Measurements from ENCODE around the gene GTF2H1.
"Not testable (repeated sequence)": the region's sequence is repeated elsewhere in the genome, so short reads cannot be mapped to it uniquely, and the experiment has no call there.

The GTF2H1 gene

DNA sequence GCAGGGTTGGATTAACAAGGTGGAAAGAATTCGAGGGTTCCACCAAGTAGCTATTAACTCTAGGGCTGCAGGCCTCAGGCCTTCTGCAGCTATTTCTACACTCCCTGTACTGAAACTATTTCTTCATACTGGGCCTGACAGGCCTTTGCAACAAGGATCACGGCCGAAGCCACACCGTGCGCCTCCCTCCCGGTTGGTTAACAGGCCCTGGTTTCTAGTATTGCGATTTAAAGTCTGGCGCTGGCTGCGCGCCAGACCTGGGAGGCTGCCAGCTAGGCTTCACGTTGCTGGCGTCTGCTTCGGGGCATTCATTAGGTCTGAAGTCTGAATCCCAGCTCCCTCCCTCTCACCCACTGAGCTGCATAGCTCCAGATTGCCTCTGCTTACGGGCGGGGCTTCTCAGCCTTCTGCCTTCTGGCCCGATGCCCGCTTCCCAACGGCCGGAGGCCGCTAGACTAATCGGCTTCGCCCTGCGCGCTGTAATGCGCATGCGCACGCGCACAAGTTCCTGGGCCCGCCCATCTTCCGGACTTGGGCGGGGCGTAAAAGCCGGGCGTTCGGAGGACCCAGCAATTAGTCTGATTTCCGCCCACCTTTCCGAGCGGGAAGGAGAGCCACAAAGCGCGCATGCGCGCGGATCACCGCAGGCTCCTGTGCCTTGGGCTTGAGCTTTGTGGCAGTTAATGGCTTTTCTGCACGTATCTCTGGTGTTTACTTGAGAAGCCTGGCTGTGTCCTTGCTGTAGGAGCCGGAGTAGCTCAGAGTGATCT lies 73.6 kb downstream of the GTF2H1 start (continued):
- peak; percentile 62; the same call in 1 of the 2 replicates for TF ChIP-seq ZNF24 (tag by site-specific recombination; IDR thresholded peaks at IDR 0.05)

DNA sequence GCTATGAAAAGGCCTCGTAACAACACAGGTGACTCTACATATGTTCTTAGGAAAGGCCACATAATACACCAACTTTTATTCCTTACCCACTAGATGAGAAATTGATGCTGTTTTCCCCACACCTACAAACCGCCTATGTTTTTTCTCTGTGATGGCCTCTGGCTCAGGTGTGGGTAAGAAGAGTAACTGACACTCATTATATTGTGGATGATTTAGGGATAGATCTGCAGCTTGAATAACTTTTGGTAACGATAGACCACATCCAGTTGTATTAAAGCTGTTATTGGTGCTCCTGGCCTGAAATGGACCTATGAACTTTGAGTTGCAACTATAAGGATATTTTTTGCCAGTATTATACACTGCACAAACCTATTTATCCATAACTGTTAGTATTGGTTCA lies 75.6 kb downstream of the GTF2H1 start:
- H3K4me3 ChIP-seq (ENCODE audit: low read depth, low read length): no peak overlapping the region
- TF ChIP-seq, protein P1, sequence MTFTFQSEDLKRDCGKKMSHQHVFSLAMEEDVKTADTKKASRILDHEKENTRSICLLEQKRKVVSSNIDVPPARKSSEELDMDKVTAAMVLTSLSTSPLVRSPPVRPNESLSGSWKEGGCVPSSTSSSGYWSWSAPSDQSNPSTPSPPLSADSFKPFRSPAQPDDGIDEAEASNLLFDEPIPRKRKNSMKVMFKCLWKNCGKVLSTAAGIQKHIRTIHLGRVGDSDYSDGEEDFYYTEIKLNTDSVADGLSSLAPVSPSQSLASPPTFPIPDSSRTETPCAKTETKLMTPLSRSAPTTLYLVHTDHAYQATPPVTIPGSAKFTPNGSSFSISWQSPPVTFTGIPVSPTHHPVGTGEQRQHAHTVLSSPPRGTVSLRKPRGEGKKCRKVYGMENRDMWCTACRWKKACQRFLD (tag by site-specific recombination; IDR thresholded peaks at IDR 0.05): no peak
- TF ChIP-seq ZNF555 (tag by site-specific recombination; conservative IDR thresholded peaks at IDR 0.05): no peak
- TF ChIP-seq, protein P2, sequence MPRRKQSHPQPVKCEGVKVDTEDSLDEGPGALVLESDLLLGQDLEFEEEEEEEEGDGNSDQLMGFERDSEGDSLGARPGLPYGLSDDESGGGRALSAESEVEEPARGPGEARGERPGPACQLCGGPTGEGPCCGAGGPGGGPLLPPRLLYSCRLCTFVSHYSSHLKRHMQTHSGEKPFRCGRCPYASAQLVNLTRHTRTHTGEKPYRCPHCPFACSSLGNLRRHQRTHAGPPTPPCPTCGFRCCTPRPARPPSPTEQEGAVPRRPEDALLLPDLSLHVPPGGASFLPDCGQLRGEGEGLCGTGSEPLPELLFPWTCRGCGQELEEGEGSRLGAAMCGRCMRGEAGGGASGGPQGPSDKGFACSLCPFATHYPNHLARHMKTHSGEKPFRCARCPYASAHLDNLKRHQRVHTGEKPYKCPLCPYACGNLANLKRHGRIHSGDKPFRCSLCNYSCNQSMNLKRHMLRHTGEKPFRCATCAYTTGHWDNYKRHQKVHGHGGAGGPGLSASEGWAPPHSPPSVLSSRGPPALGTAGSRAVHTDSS (tag by site-specific recombination; IDR thresholded peaks at IDR 0.05): no peak
- TF ChIP-seq, protein P3, sequence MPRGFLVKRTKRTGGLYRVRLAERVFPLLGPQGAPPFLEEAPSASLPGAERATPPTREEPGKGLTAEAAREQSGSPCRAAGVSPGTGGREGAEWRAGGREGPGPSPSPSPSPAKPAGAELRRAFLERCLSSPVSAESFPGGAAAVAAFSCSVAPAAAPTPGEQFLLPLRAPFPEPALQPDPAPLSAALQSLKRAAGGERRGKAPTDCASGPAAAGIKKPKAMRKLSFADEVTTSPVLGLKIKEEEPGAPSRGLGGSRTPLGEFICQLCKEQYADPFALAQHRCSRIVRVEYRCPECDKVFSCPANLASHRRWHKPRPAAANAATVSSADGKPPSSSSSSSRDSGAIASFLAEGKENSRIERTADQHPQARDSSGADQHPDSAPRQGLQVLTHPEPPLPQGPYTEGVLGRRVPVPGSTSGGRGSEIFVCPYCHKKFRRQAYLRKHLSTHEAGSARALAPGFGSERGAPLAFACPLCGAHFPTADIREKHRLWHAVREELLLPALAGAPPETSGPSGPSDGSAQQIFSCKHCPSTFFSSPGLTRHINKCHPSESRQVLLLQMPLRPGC (tag by site-specific recombination; IDR thresholded peaks at IDR 0.05): no peak
- TF ChIP-seq BCL11B (tag by site-specific recombination; IDR thresholded peaks at IDR 0.05; ENCODE audit: low read depth): no peak
- no peak for TF ChIP-seq ZNF391 (tag by site-specific recombination; IDR thresholded peaks at IDR 0.05; ENCODE audit: borderline replicate concordance, low read depth)
- TF ChIP-seq, protein P4, sequence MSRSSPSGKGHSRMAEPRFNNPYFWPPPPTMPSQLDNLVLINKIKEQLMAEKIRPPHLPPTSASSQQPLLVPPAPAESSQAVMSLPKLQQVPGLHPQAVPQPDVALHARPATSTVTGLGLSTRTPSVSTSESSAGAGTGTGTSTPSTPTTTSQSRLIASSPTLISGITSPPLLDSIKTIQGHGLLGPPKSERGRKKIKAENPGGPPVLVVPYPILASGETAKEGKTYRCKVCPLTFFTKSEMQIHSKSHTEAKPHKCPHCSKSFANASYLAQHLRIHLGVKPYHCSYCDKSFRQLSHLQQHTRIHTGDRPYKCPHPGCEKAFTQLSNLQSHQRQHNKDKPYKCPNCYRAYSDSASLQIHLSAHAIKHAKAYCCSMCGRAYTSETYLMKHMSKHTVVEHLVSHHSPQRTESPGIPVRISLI (tag by site-specific recombination; IDR thresholded peaks at IDR 0.05): no peak
- TF ChIP-seq, protein P5, sequence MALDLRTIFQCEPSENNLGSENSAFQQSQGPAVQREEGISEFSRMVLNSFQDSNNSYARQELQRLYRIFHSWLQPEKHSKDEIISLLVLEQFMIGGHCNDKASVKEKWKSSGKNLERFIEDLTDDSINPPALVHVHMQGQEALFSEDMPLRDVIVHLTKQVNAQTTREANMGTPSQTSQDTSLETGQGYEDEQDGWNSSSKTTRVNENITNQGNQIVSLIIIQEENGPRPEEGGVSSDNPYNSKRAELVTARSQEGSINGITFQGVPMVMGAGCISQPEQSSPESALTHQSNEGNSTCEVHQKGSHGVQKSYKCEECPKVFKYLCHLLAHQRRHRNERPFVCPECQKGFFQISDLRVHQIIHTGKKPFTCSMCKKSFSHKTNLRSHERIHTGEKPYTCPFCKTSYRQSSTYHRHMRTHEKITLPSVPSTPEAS (tag by site-specific recombination; IDR thresholded peaks at IDR 0.05): no peak
- TF ChIP-seq ZNF2 (tag by site-specific recombination; IDR thresholded peaks at IDR 0.05): no peak
- TF ChIP-seq ZNF792 (tag by site-specific recombination; IDR thresholded peaks at IDR 0.05): no peak
- TF ChIP-seq ZNF530 (tag by site-specific recombination; IDR thresholded peaks at IDR 0.05; ENCODE audit: low read depth): no peak
- TF ChIP-seq ZNF776 (tag by site-specific recombination; IDR thresholded peaks at IDR 0.05; ENCODE audit: borderline replicate concordance): no peak
- TF ChIP-seq, protein P6, sequence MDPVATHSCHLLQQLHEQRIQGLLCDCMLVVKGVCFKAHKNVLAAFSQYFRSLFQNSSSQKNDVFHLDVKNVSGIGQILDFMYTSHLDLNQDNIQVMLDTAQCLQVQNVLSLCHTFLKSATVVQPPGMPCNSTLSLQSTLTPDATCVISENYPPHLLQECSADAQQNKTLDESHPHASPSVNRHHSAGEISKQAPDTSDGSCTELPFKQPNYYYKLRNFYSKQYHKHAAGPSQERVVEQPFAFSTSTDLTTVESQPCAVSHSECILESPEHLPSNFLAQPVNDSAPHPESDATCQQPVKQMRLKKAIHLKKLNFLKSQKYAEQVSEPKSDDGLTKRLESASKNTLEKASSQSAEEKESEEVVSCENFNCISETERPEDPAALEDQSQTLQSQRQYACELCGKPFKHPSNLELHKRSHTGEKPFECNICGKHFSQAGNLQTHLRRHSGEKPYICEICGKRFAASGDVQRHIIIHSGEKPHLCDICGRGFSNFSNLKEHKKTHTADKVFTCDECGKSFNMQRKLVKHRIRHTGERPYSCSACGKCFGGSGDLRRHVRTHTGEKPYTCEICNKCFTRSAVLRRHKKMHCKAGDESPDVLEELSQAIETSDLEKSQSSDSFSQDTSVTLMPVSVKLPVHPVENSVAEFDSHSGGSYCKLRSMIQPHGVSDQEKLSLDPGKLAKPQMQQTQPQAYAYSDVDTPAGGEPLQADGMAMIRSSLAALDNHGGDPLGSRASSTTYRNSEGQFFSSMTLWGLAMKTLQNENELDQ (tag by site-specific recombination; IDR thresholded peaks at IDR 0.05; ENCODE audit: low read depth): no peak
- TF ChIP-seq ZNF624 (tag by site-specific recombination; IDR thresholded peaks at IDR 0.05): no peak
- TF ChIP-seq ZXDB (tag by site-specific recombination; IDR thresholded peaks at IDR 0.05): no peak
- TF ChIP-seq ZNF23 (tag by site-specific recombination; IDR thresholded peaks at IDR 0.05; ENCODE audit: borderline replicate concordance): no peak
- no peak for TF ChIP-seq ZNF24 (tag by site-specific recombination; IDR thresholded peaks at IDR 0.05)
- TF ChIP-seq, protein P7, sequence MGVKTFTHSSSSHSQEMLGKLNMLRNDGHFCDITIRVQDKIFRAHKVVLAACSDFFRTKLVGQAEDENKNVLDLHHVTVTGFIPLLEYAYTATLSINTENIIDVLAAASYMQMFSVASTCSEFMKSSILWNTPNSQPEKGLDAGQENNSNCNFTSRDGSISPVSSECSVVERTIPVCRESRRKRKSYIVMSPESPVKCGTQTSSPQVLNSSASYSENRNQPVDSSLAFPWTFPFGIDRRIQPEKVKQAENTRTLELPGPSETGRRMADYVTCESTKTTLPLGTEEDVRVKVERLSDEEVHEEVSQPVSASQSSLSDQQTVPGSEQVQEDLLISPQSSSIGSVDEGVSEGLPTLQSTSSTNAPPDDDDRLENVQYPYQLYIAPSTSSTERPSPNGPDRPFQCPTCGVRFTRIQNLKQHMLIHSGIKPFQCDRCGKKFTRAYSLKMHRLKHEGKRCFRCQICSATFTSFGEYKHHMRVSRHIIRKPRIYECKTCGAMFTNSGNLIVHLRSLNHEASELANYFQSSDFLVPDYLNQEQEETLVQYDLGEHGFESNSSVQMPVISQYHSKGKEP (tag by site-specific recombination; IDR thresholded peaks at IDR 0.05): no peak
- H3K9me3 ChIP-seq (ENCODE audit: control insufficient read depth, insufficient read depth, low read depth, low read length): no peaks in the 10 kb centered on the region
- H3K36me3 ChIP-seq (ENCODE audit: control insufficient read depth in 2 of 2, insufficient read depth in 1 of 2, low read length in 2 of 2): peaks cover 56 to 62% of the 10 kb centered on the region in 2 experiments
- CTCF ChIA-PET: interaction anchor here (0.6 to 3.1 kb wide), 2 partner anchors 12 to 282 kb away, joined by 3 to 12 read pairs; no protein-coding TSS in a partner anchor
- no peaks in the 10 kb centered on the region; the same call in 1 of the 2 replicates for H3K4me1 ChIP-seq (ENCODE audit: control insufficient read depth, insufficient read depth, low read length)
- POLR2A ChIA-PET: interaction anchor here (5.4 to 7.0 kb wide), 2 partner anchors 10 to 14 kb away, joined by 86 to 93 read pairs; partner anchors contain the start of gene LDHC
- H3K27ac ChIP-seq (ENCODE audit: extremely low read depth, low read depth, low read length): no peak overlapping the region

DNA sequence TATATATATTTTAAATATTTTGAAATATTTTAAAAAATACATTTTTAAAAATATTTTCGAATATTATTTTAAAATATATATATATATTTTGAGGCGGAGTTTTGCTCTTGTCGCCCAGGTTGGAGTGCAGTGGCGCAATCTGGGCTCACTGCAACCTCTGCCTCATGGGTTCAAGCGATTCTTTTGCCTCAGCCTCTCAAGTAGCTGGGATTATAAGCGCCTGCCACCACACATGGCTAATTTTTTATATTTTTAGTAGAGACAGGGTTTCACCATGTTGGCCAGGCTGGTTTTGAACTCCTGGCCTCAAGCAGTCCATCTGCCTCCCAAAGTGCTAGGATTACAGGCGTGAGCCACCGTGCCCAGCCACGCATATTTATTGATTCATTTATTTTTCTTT lies 78.7 kb downstream of the GTF2H1 start:
- POLR2A ChIA-PET; H3K9me3 ChIP-seq (ENCODE audit: control insufficient read depth, insufficient read depth, low read depth, low read length); H3K4me3 ChIP-seq (ENCODE audit: low read depth, low read length); H3K4me1 ChIP-seq (ENCODE audit: control insufficient read depth, insufficient read depth, low read length); H3K27ac ChIP-seq (ENCODE audit: extremely low read depth, low read depth, low read length): not testable (repeated sequence)
- peaks cover 86 to 93% of the 10 kb centered on the region in 2 experiments for H3K36me3 ChIP-seq (ENCODE audit: control insufficient read depth in 2 of 2, insufficient read depth in 1 of 2, low read length in 2 of 2)
- CTCF ChIA-PET: interaction anchor here (1.0 kb wide), 1 partner anchor 9 kb away, joined by 4 read pairs; no protein-coding TSS in a partner anchor

All from HEK293 (cell line).